ENCODE results near the gene SAPCD2. TPM values are rescaled to one million over a fixed set of nuclear protein-coding genes. Genes with fewer than 3 reads are reported as not detected.

Gene SAPCD2
- total and polyA plus RNA-seq, 2 of the 4 experiments (the other 2 are of a cell fraction), result 3.4 to 4.9 TPM

DNA sequence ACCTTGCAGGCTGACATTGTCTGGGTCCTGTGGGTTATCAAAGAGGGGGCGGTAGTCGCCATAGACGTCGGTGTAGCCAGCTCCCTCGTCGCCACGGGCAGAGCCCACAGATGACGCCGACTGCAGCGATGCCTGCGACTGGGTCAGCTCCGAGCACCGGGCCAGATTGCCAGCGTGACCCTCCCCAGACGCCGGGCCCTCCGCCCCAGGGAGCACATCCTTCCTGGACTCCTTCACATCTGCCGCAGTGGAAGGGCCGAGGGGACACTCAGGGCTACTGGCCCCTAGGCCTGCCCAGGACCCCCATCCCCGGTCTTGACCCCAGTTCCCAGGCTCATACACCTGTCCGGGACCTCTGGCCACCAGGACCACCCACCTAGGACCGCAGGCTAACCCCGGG is 56.2 kb downstream of the SAPCD2 start:
- no peaks in the 10 kb centered on the region for H3K4me1 ChIP-seq (ENCODE audit: control insufficient read depth, insufficient read depth, low read length)
- ATAC-seq (ENCODE audit: low read depth), result no peak
- dilution Hi-C loops (cut with HindIII; ENCODE audit: low sequenced_read_pairs, unreplicated experiment), result no loop called here
- H2AK9ac ChIP-seq (replicated peaks; ENCODE audit: low read depth, low read length, poor library complexity), result no peak overlapping the region
- no peak overlapping the region for H3K23ac ChIP-seq (ENCODE audit: low read depth, low read length)
- H2AK5ac ChIP-seq (ENCODE audit: low read depth, low read length), result no peak overlapping the region
- no peak overlapping the region for H3K27ac ChIP-seq (ENCODE audit: insufficient read depth, low read length)
- no peak overlapping the region for H2BK5ac ChIP-seq (ENCODE audit: low read depth, low read length, poor library complexity, severe bottlenecking)
- H3K4me3 ChIP-seq (ENCODE audit: insufficient read depth, low read depth, low read length), result no peak overlapping the region
- in situ Hi-C loops (cut with MboI; ENCODE audit: low sequenced_read_pairs), result no loop called here
- H3K18ac ChIP-seq (ENCODE audit: low read depth, low read length), result no peak overlapping the region
- ChIA-PET POLR2A (ENCODE audit: unreplicated experiment) (no interaction called here), CTCF (no interaction called here)
- no peak overlapping the region for H3K56ac ChIP-seq (ENCODE audit: extremely low read depth, insufficient read depth, low read length)
- no peaks in the 10 kb centered on the region for H3K9me3 ChIP-seq (ENCODE audit: control insufficient read depth, insufficient read depth, low read length)
- no peak for DNase-seq
- H3K36me3 ChIP-seq (ENCODE audit: control insufficient read depth, insufficient read depth, low read length), result peaks cover 49% of the 10 kb centered on the region
- no peak overlapping the region for H3K4ac ChIP-seq (ENCODE audit: low read depth, low read length)
- no peak overlapping the region for H4K5ac ChIP-seq (ENCODE audit: low read depth, low read length)
- H4K91ac ChIP-seq (ENCODE audit: insufficient read depth, low read depth, low read length), result no peak overlapping the region
- H3K4me2 ChIP-seq (ENCODE audit: low read depth, low read length), result no peak overlapping the region
- WGBS, 2 experiments (ENCODE audit: extremely low coverage in 2 of 2, insufficient read length in 1 of 2), result 94% methylated on average over 11 of the region's 23 CpGs; no CpG with 5 or more reads in 1 of the 2 experiments
- H2AFZ ChIP-seq (replicated peaks; ENCODE audit: low read length, poor library complexity), result no peak overlapping the region
- TF ChIP-seq MAZ (IDR thresholded peaks at IDR 0.05; ENCODE audit: borderline replicate concordance, low read depth, low read length) (no peak), MXI1 (IDR thresholded peaks at IDR 0.05; ENCODE audit: borderline replicate concordance, low read depth, low read length) (no peak), BHLHE40 (IDR thresholded peaks at IDR 0.05; ENCODE audit: low read depth, low read length) (no peak), RFX5 (IDR thresholded peaks at IDR 0.05; ENCODE audit: low read depth, low read length) (no peak), MAFK (IDR thresholded peaks at IDR 0.05; ENCODE audit: low read depth, low read length) (no peak), CHD1 (IDR thresholded peaks at IDR 0.05; ENCODE audit: low read depth, low read length) (no peak), NFE2L2 (IDR thresholded peaks at IDR 0.05; ENCODE audit: low read depth, low read length) (no peak), RAD21 (IDR thresholded peaks at IDR 0.05; ENCODE audit: low read length) (no peak), CEBPB (IDR thresholded peaks at IDR 0.05; ENCODE audit: low read depth, low read length) (no peak), POLR2A (IDR thresholded peaks at IDR 0.05; ENCODE audit: low read depth, low read length) (no peak), SMC3 (IDR thresholded peaks at IDR 0.05; ENCODE audit: low read depth, low read length) (no peak), RCOR1 (IDR thresholded peaks at IDR 0.05; ENCODE audit: insufficient replicate concordance, low read length) (no peak), FOS (IDR thresholded peaks at IDR 0.05; ENCODE audit: low read depth, low read length) (no peak)
- TF ChIP-seq, protein P1, sequence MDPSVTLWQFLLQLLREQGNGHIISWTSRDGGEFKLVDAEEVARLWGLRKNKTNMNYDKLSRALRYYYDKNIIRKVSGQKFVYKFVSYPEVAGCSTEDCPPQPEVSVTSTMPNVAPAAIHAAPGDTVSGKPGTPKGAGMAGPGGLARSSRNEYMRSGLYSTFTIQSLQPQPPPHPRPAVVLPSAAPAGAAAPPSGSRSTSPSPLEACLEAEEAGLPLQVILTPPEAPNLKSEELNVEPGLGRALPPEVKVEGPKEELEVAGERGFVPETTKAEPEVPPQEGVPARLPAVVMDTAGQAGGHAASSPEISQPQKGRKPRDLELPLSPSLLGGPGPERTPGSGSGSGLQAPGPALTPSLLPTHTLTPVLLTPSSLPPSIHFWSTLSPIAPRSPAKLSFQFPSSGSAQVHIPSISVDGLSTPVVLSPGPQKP (IDR thresholded peaks at IDR 0.05; ENCODE audit: borderline replicate concordance, low read depth, low read length), result no peak
- TF ChIP-seq, protein P2, sequence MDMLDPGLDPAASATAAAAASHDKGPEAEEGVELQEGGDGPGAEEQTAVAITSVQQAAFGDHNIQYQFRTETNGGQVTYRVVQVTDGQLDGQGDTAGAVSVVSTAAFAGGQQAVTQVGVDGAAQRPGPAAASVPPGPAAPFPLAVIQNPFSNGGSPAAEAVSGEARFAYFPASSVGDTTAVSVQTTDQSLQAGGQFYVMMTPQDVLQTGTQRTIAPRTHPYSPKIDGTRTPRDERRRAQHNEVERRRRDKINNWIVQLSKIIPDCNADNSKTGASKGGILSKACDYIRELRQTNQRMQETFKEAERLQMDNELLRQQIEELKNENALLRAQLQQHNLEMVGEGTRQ (IDR thresholded peaks at IDR 0.05; ENCODE audit: low read depth, low read length), result no peak
- TF ChIP-seq, protein P3, sequence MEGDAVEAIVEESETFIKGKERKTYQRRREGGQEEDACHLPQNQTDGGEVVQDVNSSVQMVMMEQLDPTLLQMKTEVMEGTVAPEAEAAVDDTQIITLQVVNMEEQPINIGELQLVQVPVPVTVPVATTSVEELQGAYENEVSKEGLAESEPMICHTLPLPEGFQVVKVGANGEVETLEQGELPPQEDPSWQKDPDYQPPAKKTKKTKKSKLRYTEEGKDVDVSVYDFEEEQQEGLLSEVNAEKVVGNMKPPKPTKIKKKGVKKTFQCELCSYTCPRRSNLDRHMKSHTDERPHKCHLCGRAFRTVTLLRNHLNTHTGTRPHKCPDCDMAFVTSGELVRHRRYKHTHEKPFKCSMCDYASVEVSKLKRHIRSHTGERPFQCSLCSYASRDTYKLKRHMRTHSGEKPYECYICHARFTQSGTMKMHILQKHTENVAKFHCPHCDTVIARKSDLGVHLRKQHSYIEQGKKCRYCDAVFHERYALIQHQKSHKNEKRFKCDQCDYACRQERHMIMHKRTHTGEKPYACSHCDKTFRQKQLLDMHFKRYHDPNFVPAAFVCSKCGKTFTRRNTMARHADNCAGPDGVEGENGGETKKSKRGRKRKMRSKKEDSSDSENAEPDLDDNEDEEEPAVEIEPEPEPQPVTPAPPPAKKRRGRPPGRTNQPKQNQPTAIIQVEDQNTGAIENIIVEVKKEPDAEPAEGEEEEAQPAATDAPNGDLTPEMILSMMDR (conservative IDR thresholded peaks at IDR 0.05; ENCODE audit: low read depth, low read length), result no peak
- no peak overlapping the region for H3K14ac ChIP-seq (replicated peaks; ENCODE audit: low read depth, low read length)
- H2BK20ac ChIP-seq (ENCODE audit: low read depth, low read length), result no peak overlapping the region
- H3K27me3 ChIP-seq (ENCODE audit: control insufficient read depth, insufficient read depth, low read length), result no peaks in the 10 kb centered on the region
- H3K9ac ChIP-seq (ENCODE audit: low read depth, low read length), result no peak overlapping the region
- intact Hi-C loops (cut with micrococcal nuclease), result no loop called here
- no TSS peak for BruUV-seq (replicated peaks)
- H2BK15ac ChIP-seq (ENCODE audit: low read depth, low read length), result no peak overlapping the region
- H3K79me1 ChIP-seq (ENCODE audit: low read depth in 1 of 2, low read length in 2 of 2), result no peaks in the 10 kb centered on the region
- H4K20me1 ChIP-seq (ENCODE audit: insufficient read depth, low read length), result no peaks in the 10 kb centered on the region
- H2BK120ac ChIP-seq (ENCODE audit: low read depth, low read length), result no peak overlapping the region
- no peaks in the 10 kb centered on the region for H3K9me1 ChIP-seq (ENCODE audit: insufficient read depth, low read length)
- no peak overlapping the region for H4K8ac ChIP-seq (ENCODE audit: low read depth in 2 of 2, low read length in 2 of 2)
